Stimulated activated CD4-positive, alpha-beta T cell treated with anti-CD3 and anti-CD28 coated beads, Interleukin-1b, Interleukin-23, amount 100 ng/mL, for 48 hours (primary cell): ENCODE data around the gene PMF1.

Source experiments
- DNase-seq: peaks from one replicate; pipeline ENCODE4 v3.0.0-alpha.2; 2020

PMF1 gene

GRCh38 chr1:156276532-156276931 lies 63.7 kb downstream of the PMF1 start:
- no peak for DNase-seq

GRCh38 chr1:156276966-156277381 lies 64.2 kb downstream of the PMF1 start:
- DNase-seq = no peak

GRCh38 chr1:156279837-156280236 lies 67.0 kb downstream of the PMF1 start:
- no peak for DNase-seq

GRCh38 chr1:156281281-156281680 lies 68.5 kb downstream of the PMF1 start:
- DNase-seq = peak; percentile 72

- DNase-seq = peak; percentile 39
Observed at GRCh38 chr1:156281693-156282478, 69.1 kb downstream of the PMF1 start.

GRCh38 chr1:156282479-156283222 lies 69.8 kb downstream of the PMF1 start, which contains the start of gene SMG5:
SMG5 (minus strand) TSS chr1:156282825; CDS start chr1:156282680, 145 bp downstream.
- DNase-seq = peak; percentile 97

- DNase-seq = no peak
Observed at GRCh38 chr1:156283521-156283920, 70.7 kb downstream of the PMF1 start.

GRCh38 chr1:156284112-156284511 lies 71.3 kb downstream of the PMF1 start, which contains the start of gene TMEM79:
TMEM79 (plus strand) TSS chr1:156284325; CDS start chr1:156285227, 902 bp downstream.
- no peak for DNase-seq

GRCh38 chr1:156284757-156285156 lies 72.0 kb downstream of the PMF1 start:
- DNase-seq = no peak

GRCh38 chr1:156285437-156285836 lies 72.6 kb downstream of the PMF1 start:
- no peak for DNase-seq

- no peak for DNase-seq
Observed at GRCh38 chr1:156286061-156286460, 73.3 kb downstream of the PMF1 start.
